OCI-LY3 (cell line): Measurements from ENCODE around the gene RBMS3.

ENCODE experiments used
- CTCF ChIP-seq: fragments of 200-600, 300-600 bp; sonication (generic); IDR thresholded peaks from 2 replicates; pipeline ENCODE4 v1.5.1; 2014; ENCODE audit warnings: antibody characterized with exemption, low read length, low read depth
- EZH2phosphoT487 ChIP-seq: fragments of 200-600 bp; shearing (Covaris generic); IDR thresholded peaks from 2 replicates; pipeline ENCODE4 v1.6.1; 2018; ENCODE audit warnings: antibody characterized with exemption, mixed run types, low read depth

GRCh38 chr3:29789686-29790085 is 508.8 kb downstream of the RBMS3 start:
- TF ChIP-seq CTCF (no peak), EZH2phosphoT487 (no peak)
